ENCODE results near the gene ZNF326. TPM values are rescaled to one million over a fixed set of nuclear protein-coding genes. Genes with fewer than 3 reads are reported as not detected.
A peak's percentile ranks its signal among the peaks of the same experiment; 100 is the strongest.

ZNF326 gene
- total RNA-seq, 4 donors from 2014 or later: 7.9 to 25.3 (median 18.8) TPM

DNA sequence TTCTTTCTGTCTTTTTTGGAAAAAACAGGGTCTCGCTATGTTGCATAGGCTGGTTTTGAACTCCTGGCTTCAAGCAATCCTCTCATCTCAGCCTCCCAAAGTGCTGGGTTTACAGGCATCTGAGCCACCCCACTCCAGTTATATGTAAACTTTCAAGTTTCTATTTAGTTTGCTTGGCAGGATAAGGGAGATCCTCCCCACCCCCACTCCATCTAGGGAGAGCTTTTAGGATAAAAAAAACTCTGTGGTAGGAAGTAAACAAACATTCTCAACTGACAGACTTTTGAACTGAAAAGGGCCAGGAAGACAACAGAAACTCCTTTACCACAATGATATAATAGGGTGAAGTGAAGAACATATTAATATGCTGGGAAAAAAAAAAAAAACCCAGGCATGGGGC, 41.0 kb upstream of the ZNF326 start:
- TF ChIP-seq, protein P1, sequence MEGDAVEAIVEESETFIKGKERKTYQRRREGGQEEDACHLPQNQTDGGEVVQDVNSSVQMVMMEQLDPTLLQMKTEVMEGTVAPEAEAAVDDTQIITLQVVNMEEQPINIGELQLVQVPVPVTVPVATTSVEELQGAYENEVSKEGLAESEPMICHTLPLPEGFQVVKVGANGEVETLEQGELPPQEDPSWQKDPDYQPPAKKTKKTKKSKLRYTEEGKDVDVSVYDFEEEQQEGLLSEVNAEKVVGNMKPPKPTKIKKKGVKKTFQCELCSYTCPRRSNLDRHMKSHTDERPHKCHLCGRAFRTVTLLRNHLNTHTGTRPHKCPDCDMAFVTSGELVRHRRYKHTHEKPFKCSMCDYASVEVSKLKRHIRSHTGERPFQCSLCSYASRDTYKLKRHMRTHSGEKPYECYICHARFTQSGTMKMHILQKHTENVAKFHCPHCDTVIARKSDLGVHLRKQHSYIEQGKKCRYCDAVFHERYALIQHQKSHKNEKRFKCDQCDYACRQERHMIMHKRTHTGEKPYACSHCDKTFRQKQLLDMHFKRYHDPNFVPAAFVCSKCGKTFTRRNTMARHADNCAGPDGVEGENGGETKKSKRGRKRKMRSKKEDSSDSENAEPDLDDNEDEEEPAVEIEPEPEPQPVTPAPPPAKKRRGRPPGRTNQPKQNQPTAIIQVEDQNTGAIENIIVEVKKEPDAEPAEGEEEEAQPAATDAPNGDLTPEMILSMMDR (IDR thresholded peaks at IDR 0.05): no peak
- TF ChIP-seq POLR2A (IDR thresholded peaks at IDR 0.05): no peak
- no peak for DNase-seq
- Histone ChIP-seq H3K27ac (peak overlapping the region in 3 of 4 donors; percentile 34 to 76 (median 35)), H3K36me3 (no peaks in the 10 kb centered on the region), H3K4me3 (no peak overlapping the region), H3K27me3 (no peaks in the 10 kb centered on the region), H3K9me3 (no peaks in the 10 kb centered on the region), H3K4me1 (peaks cover 0 to 33% (median 11%) of the 10 kb centered on the region in 3 donors)
- intact Hi-C loops (cut with DNase I): no loop called here
- WGBS, 2 donors: 90 to 100% methylated on average over 1 of the region's 1 CpG

DNA sequence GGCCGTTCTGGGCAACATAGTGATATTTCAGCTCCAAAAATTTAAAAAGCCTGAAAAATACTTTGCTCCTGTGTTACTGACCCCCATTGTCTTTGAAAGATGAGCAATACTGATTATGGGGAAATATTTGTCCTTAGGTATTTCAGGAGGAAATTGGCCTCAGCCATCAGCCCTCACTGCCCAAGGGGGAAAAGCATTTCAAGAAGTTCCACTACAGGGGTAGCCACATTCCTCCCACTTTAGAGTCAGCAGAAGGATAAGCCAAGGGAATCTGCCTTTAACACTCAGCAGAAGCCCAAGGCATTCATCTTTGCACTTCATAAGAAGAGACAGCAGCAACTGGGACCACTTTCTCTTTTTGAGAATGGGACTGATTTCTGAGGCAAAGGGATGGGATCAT, 40.5 kb upstream of the ZNF326 start:
- Histone ChIP-seq H3K4me1 (peaks cover 0 to 33% (median 11%) of the 10 kb centered on the region in 3 donors), H3K27ac (no peak overlapping the region), H3K36me3 (no peaks in the 10 kb centered on the region), H3K27me3 (no peaks in the 10 kb centered on the region), H3K9me3 (no peaks in the 10 kb centered on the region), H3K4me3 (no peak overlapping the region)
- intact Hi-C loops (cut with DNase I): no loop called here
- DNase-seq: no peak
- WGBS, 2 donors: 100% methylated on average over 1 of the region's 1 CpG
- TF ChIP-seq, protein P1 (IDR thresholded peaks at IDR 0.05): no peak
- no peak for TF ChIP-seq POLR2A (IDR thresholded peaks at IDR 0.05)

DNA sequence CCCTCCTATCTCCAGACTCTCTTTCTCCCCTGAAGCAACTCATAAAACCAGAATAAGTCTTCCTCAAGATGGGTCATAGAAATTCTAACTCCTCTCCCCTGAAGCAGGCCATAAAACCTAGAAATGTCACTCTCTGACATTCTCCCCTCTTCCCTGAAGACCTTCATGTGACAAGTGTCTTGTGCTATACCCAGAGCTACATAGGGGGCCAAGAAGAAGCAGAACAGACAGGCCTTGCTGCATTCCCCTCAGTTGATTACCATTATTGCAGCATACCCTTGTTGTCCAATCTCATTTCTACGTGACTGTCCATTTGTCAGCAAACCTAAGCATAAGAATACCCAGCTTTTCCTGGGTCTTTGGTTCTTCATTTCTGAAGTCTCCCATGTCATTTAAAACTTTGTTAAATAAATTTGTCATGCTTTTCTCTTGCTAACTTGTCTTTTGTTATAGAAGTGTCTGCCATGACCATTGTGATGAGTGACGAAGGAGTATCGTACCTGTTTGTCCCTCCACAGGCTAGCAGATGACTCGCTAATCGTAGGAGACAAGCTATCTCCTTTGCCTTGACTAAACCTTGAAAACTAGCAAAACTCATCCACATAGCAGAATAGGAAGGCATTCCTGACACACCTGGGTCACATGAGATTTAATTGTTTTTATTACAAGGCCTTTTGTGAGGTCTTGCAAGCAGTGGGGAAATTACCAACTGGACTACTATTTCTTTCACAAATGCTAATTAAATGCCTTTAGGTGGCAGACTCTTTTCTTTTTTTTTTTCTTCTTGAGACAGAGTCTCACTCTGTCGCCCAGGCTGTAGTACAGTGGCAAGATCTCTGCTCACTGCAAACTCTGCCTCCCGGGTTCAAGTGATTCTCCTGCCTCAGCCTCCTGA, 39.4 kb upstream of the ZNF326 start:
- Histone ChIP-seq H3K27ac (peak overlapping the region in 1 of 4 donors; percentile 78), H3K4me3 (no peak overlapping the region), H3K4me1 (peaks cover 0 to 33% (median 11%) of the 10 kb centered on the region in 3 donors), H3K36me3 (no peaks in the 10 kb centered on the region), H3K27me3 (no peaks in the 10 kb centered on the region), H3K9me3 (no peaks in the 10 kb centered on the region)
- intact Hi-C loops (cut with DNase I): no loop called here
- no peak for TF ChIP-seq POLR2A (IDR thresholded peaks at IDR 0.05)
- TF ChIP-seq, protein P1 (IDR thresholded peaks at IDR 0.05): no peak
- no peak for DNase-seq
- 78 to 82% methylated on average over 6 to 7 of the region's 7 CpGs for WGBS, 2 donors

DNA sequence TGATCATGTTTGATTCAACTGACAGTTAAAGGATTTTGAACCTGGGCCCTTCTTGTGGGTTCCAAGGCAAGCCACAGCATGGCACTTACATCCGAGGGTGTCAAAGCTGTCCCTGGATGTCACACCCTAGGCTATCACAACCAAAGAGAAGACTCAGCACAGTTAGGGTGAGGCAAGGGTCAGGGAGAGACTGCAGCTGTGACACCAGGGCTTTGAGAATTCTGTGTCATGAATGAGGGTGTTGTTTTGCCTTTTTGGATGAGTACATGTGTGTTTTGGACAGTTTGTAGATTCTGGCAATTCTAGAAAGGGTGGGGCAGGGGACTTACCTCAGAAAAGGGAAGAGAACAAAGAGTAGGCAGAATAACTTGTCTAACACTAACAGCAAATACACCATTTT, 37.8 kb upstream of the ZNF326 start:
- intact Hi-C loops (cut with DNase I): no loop called here
- 0 to 33% methylated on average over 1 of the region's 1 CpG for WGBS, 2 donors
- Histone ChIP-seq H3K4me3 (no peak overlapping the region), H3K36me3 (no peaks in the 10 kb centered on the region), H3K27ac (peak overlapping the region in 3 of 4 donors; percentile 21 to 78 (median 74)), H3K4me1 (peaks cover 0 to 33% (median 11%) of the 10 kb centered on the region in 3 donors), H3K9me3 (no peaks in the 10 kb centered on the region), H3K27me3 (no peaks in the 10 kb centered on the region)
- no peak for DNase-seq
- TF ChIP-seq POLR2A (IDR thresholded peaks at IDR 0.05): no peak
- TF ChIP-seq, protein P1 (IDR thresholded peaks at IDR 0.05): no peak

DNA sequence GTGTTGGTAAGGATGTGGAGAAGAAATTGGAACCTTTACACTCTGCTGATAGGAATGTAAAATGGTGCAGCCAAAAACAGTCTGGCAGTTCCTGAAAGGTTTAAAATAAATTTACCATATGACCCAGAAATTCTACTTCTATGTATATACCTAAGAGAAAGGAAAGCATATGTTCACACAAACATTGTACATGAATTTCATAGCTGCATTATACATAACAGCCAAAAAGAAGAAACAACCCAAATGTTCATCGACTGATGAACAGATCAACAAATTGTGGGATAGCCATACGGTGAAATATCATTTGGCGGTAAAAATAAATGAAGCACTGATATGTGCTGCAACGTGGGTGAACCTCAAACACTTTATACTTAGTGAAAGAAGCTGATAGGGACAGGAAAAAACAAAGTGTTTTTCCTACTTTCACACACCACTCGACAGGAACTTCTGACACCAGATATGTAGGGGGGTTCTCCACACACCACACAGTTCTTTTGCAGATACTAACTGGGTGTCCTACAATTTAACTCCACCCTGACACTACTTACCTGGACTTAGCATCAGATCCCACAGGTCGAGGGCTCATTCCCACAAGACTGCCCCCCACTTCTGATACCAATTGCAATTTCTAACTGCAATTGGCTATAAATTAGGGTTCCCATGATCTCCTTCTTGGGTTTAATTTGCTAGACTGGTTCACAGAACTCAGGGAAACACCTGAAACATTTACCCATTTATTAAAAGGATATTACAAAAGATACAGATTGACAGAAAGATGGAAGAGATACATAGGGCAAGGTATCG, 35.9 kb upstream of the ZNF326 start:
- Histone ChIP-seq H3K27ac (no peak overlapping the region), H3K27me3 (no peaks in the 10 kb centered on the region), H3K4me1 (peaks cover 0 to 24% (median 6%) of the 10 kb centered on the region in 3 donors), H3K4me3 (no peak overlapping the region), H3K9me3 (no peaks in the 10 kb centered on the region), H3K36me3 (no peaks in the 10 kb centered on the region)
- WGBS, 2 donors: 83 to 90% methylated on average over 7 of the region's 7 CpGs
- no peak for DNase-seq
- intact Hi-C loops (cut with DNase I): no loop called here
- TF ChIP-seq, protein P1 (IDR thresholded peaks at IDR 0.05): no peak
- no peak for TF ChIP-seq POLR2A (IDR thresholded peaks at IDR 0.05)

Data from esophagus squamous epithelium (tissue), 5 donors.